CD4-positive, CD25-positive, alpha-beta regulatory T cell (primary cell): ENCODE data around the gene ANTXR2. TPM values are rescaled to one million over a fixed set of nuclear protein-coding genes. Genes with fewer than 3 reads are reported as not detected.

Experiments
- ATAC-seq, 2 donors: fragments of 150-1000 bp; cut with Tn5 transposase; one replicate each; pipeline ENCODE4 v1.10.0; 2021; ENCODE audit warnings: low read depth in 2 of 2, moderate number of reproducible peaks in 2 of 2, moderate library complexity in 1 of 2
- DNase-seq, 3 donors: peaks; one replicate each; pipeline versions ENCODE4 v3.0.0 to v3.0.0-alpha.2; 2012 to 2022; ENCODE audit warnings: mixed read lengths in 1 of 3
- H3K27ac ChIP-seq: one replicate; pipeline ENCODE4 v1.7.0; 2013; ENCODE audit warnings: mild to moderate bottlenecking, low read length; ENCODE audit not compliant: insufficient read depth, poor library complexity, severe bottlenecking
- H3K27me3 ChIP-seq: one replicate; pipeline ENCODE4 v1.7.0; 2013; ENCODE audit warnings: low read length; ENCODE audit not compliant: control insufficient read depth, insufficient read depth
- H3K36me3 ChIP-seq: one replicate; pipeline ENCODE4 v1.7.0; 2013; ENCODE audit warnings: mild to moderate bottlenecking, low read length, moderate library complexity; ENCODE audit not compliant: control insufficient read depth, insufficient read depth
- H3K4me1 ChIP-seq: 2 replicates; pipeline ENCODE4 v1.7.0; 2013; ENCODE audit warnings: mild to moderate bottlenecking, low read length; ENCODE audit not compliant: insufficient read depth, control insufficient read depth, poor library complexity, severe bottlenecking
- H3K4me3 ChIP-seq: one replicate; pipeline ENCODE4 v1.7.0; 2013; ENCODE audit warnings: low read depth, mild to moderate bottlenecking, low read length, moderate library complexity
- H3K9me3 ChIP-seq, 2 experiments: 1 replicate in 1 of 2; 2 replicates in 1 of 2; pipeline ENCODE4 v1.7.0; 2013; ENCODE audit warnings: low read length in 2 of 2, mild to moderate bottlenecking in 1 of 2, moderate library complexity in 1 of 2; ENCODE audit not compliant: control insufficient read depth in 2 of 2
- H3K27ac Mint-ChIP-seq, 3 donors: one replicate each; pipeline ENCODE4 v1.8.0; 2020 to 2022; ENCODE audit warnings: mild to moderate bottlenecking in 3 of 3, mixed read lengths in 3 of 3, moderate library complexity in 2 of 3
- H3K27me3 Mint-ChIP-seq: one replicate; pipeline ENCODE4 v1.8.0; 2022; ENCODE audit warnings: mild to moderate bottlenecking, mixed read lengths
- H3K36me3 Mint-ChIP-seq: one replicate; pipeline ENCODE4 v1.8.0; 2020; ENCODE audit warnings: mixed read lengths
- H3K4me1 Mint-ChIP-seq, 4 donors: one replicate each; pipeline ENCODE4 v1.8.0; 2020 to 2022; ENCODE audit warnings: mixed read lengths in 4 of 4, mild to moderate bottlenecking in 1 of 4
- H3K4me3 Mint-ChIP-seq, 4 donors: one replicate each; pipeline ENCODE4 v1.8.0; 2020 to 2022; ENCODE audit warnings: mild to moderate bottlenecking in 4 of 4, mixed read lengths in 4 of 4, moderate library complexity in 3 of 4
- H3K9me3 Mint-ChIP-seq, 7 donors: one replicate each; pipeline ENCODE4 v1.8.0; 2020 to 2022; ENCODE audit warnings: mixed read lengths in 7 of 7, mild to moderate bottlenecking in 3 of 7, moderate library complexity in 2 of 7
- polyA plus RNA-seq, 4 donors: library from polyadenylated mRNA; unstranded; fragments of 300-500 nt; fragmentation: Illumina TruSeq; gene quantifications; one replicate each; pipeline ENCODE4 v1.2.3, GENCODE V29; 2021
- total RNA-seq: library from RNA; stranded (reverse); gene quantifications from one replicate; pipeline ENCODE4 v1.2.3, GENCODE V29; 2022

The ANTXR2 gene
- total and polyA plus RNA-seq, 5 donors from 2014 or later: 66.4 to 117 (median 70.2) TPM

- Histone ChIP-seq H3K4me1 (no peaks in the 10 kb centered on the region), H3K27ac (no peak overlapping the region), H3K36me3 (peaks cover 27% of the 10 kb centered on the region), H3K9me3 (no peaks in the 10 kb centered on the region), H3K27me3 (no peaks in the 10 kb centered on the region), H3K4me3 (no peak overlapping the region)
- peak in 1 of 3 donors; percentile 18 for DNase-seq
- Mint-ChIP-seq H3K9me3 (peaks cover 0 to 2% (median 0%) of the 10 kb centered on the region in 7 donors), H3K4me3 (no peak overlapping the region), H3K27me3 (no peaks in the 10 kb centered on the region), H3K36me3 (peaks cover 34% of the 10 kb centered on the region), H3K27ac (no peak overlapping the region), H3K4me1 (peaks cover 0 to 7% (median 5%) of the 10 kb centered on the region in 4 donors)
- ATAC-seq: no peak
These were observed 166.7 kb downstream of the ANTXR2 start for GRCh38 chr4:79906303-79906702.

GRCh38 chr4:79905212-79905611 is 167.8 kb downstream of the ANTXR2 start:
- Mint-ChIP-seq H3K27me3 (no peaks in the 10 kb centered on the region), H3K4me3 (no peak overlapping the region), H3K36me3 (peaks cover 30% of the 10 kb centered on the region), H3K27ac (no peak overlapping the region), H3K4me1 (peaks cover 0 to 7% (median 6%) of the 10 kb centered on the region in 4 donors), H3K9me3 (peaks cover 0 to 1% (median 0%) of the 10 kb centered on the region in 7 donors)
- Histone ChIP-seq H3K36me3 (peaks cover 27% of the 10 kb centered on the region), H3K27me3 (no peaks in the 10 kb centered on the region), H3K27ac (no peak overlapping the region), H3K9me3 (no peaks in the 10 kb centered on the region), H3K4me1 (no peaks in the 10 kb centered on the region), H3K4me3 (no peak overlapping the region)
- DNase-seq (no peak), ATAC-seq (no peak)

GRCh38 chr4:79904331-79904730 is 168.7 kb downstream of the ANTXR2 start:
- Mint-ChIP-seq H3K36me3 (peaks cover 30% of the 10 kb centered on the region), H3K27me3 (no peaks in the 10 kb centered on the region), H3K9me3 (peaks cover 0 to 4% (median 0%) of the 10 kb centered on the region in 7 donors), H3K4me1 (peaks cover 0 to 11% (median 6%) of the 10 kb centered on the region in 4 donors), H3K27ac (no peak overlapping the region), H3K4me3 (no peak overlapping the region)
- peaks cover 23% of the 10 kb centered on the region for H3K36me3 ChIP-seq
- no peak overlapping the region for H3K4me3 ChIP-seq
- ATAC-seq (no peak), DNase-seq (no peak)
- no peaks in the 10 kb centered on the region for H3K9me3 ChIP-seq
- no peak overlapping the region for H3K27ac ChIP-seq
- no peaks in the 10 kb centered on the region for H3K27me3 ChIP-seq
- H3K4me1 ChIP-seq: no peaks in the 10 kb centered on the region

GRCh38 chr4:79900182-79900581 is 172.8 kb downstream of the ANTXR2 start:
- Histone ChIP-seq H3K4me3 (no peak overlapping the region), H3K27ac (no peak overlapping the region), H3K27me3 (no peaks in the 10 kb centered on the region), H3K9me3 (no peaks in the 10 kb centered on the region), H3K36me3 (no peaks in the 10 kb centered on the region), H3K4me1 (no peaks in the 10 kb centered on the region)
- Mint-ChIP-seq H3K27me3 (peaks cover 7% of the 10 kb centered on the region), H3K36me3 (peaks cover 3% of the 10 kb centered on the region), H3K4me1 (peaks cover 0 to 15% (median 0%) of the 10 kb centered on the region in 4 donors), H3K4me3 (no peak overlapping the region), H3K9me3 (peaks cover 0 to 4% (median 0%) of the 10 kb centered on the region in 7 donors), H3K27ac (no peak overlapping the region)
- DNase-seq: no peak
- no peak for ATAC-seq

- H3K27ac ChIP-seq: no peak overlapping the region
- H3K9me3 ChIP-seq: no peaks in the 10 kb centered on the region
- Mint-ChIP-seq H3K9me3 (peaks cover 0 to 4% (median 0%) of the 10 kb centered on the region in 7 donors), H3K27ac (peak overlapping the region in 1 of 3 donors; percentile 80), H3K36me3 (no peaks in the 10 kb centered on the region), H3K4me1 (peaks cover 0 to 10% (median 0%) of the 10 kb centered on the region in 4 donors), H3K27me3 (peaks cover 11% of the 10 kb centered on the region), H3K4me3 (peak overlapping the region in 1 of 4 donors; percentile 47)
- no peak overlapping the region for H3K4me3 ChIP-seq
- no peaks in the 10 kb centered on the region for H3K36me3 ChIP-seq
- DNase-seq (no peak), ATAC-seq (no peak)
- no peaks in the 10 kb centered on the region for H3K27me3 ChIP-seq
- no peaks in the 10 kb centered on the region for H3K4me1 ChIP-seq
These were observed 173.5 kb downstream of the ANTXR2 start for GRCh38 chr4:79899481-79899880.

GRCh38 chr4:79898055-79898454 is 175.0 kb downstream of the ANTXR2 start:
- Mint-ChIP-seq H3K4me1 (peaks cover 0 to 10% (median 0%) of the 10 kb centered on the region in 4 donors), H3K4me3 (no peak overlapping the region), H3K9me3 (peaks cover 0 to 4% (median 0%) of the 10 kb centered on the region in 7 donors), H3K27me3 (peaks cover 23% of the 10 kb centered on the region), H3K27ac (no peak overlapping the region), H3K36me3 (no peaks in the 10 kb centered on the region)
- H3K9me3 ChIP-seq: no peaks in the 10 kb centered on the region
- no peaks in the 10 kb centered on the region for H3K27me3 ChIP-seq
- H3K4me3 ChIP-seq: no peak overlapping the region
- DNase-seq (no peak), ATAC-seq (no peak)
- H3K36me3 ChIP-seq: no peaks in the 10 kb centered on the region
- H3K4me1 ChIP-seq: no peaks in the 10 kb centered on the region
- H3K27ac ChIP-seq: no peak overlapping the region

GRCh38 chr4:79897174-79897573 is 175.9 kb downstream of the ANTXR2 start:
- DNase-seq: no peak
- Mint-ChIP-seq H3K4me1 (peaks cover 0 to 10% (median 0%) of the 10 kb centered on the region in 4 donors), H3K4me3 (no peak overlapping the region), H3K9me3 (peaks cover 0 to 7% (median 0%) of the 10 kb centered on the region in 7 donors), H3K27me3 (peaks cover 23% of the 10 kb centered on the region), H3K27ac (no peak overlapping the region), H3K36me3 (no peaks in the 10 kb centered on the region)
- no peak overlapping the region for H3K4me3 ChIP-seq
- H3K4me1 ChIP-seq: no peaks in the 10 kb centered on the region
- no peak overlapping the region for H3K27ac ChIP-seq
- ATAC-seq: no peak
- H3K36me3 ChIP-seq: no peaks in the 10 kb centered on the region
- H3K27me3 ChIP-seq: no peaks in the 10 kb centered on the region
- H3K9me3 ChIP-seq: no peaks in the 10 kb centered on the region

GRCh38 chr4:79893456-79893855 is 179.6 kb downstream of the ANTXR2 start:
- Mint-ChIP-seq H3K27me3 (peaks cover 27% of the 10 kb centered on the region), H3K4me3 (no peak overlapping the region)
- H3K4me1 ChIP-seq: no peaks in the 10 kb centered on the region

More at GRCh38 chr4:79893456-79893855, 179.6 kb downstream of the ANTXR2 start:
- no peaks in the 10 kb centered on the region for H3K9me3 ChIP-seq
- no peak for ATAC-seq
- Mint-ChIP-seq H3K9me3 (peaks cover 0 to 8% (median 2%) of the 10 kb centered on the region in 7 donors), H3K36me3 (no peaks in the 10 kb centered on the region), H3K4me1 (peaks cover 0 to under 1% (median 0%) of the 10 kb centered on the region in 4 donors), H3K27ac (no peak overlapping the region)
- no peaks in the 10 kb centered on the region for H3K27me3 ChIP-seq
- H3K4me3 ChIP-seq: no peak overlapping the region
- no peak overlapping the region for H3K27ac ChIP-seq
- no peaks in the 10 kb centered on the region for H3K36me3 ChIP-seq
- no peak for DNase-seq
